Astrocyte (in vitro differentiated cells and primary cell): ENCODE data around the gene MAP7D1.

Source experiments
- EZH2 ChIP-seq: IDR thresholded peaks from 2 replicates; pipeline ENCODE4 v1.6.1; 2012; ENCODE audit warnings: mild to moderate bottlenecking, low read length, inconsistent platforms; ENCODE audit not compliant: insufficient read depth
- TF ChIP-seq, protein P1 (sequence below): IDR thresholded peaks from 2 replicates; pipeline ENCODE4 v1.5.1; 2011; ENCODE audit warnings: low read depth, mild to moderate bottlenecking, inconsistent platforms, low read length, moderate library complexity; ENCODE audit not compliant: insufficient read depth

DNA sequence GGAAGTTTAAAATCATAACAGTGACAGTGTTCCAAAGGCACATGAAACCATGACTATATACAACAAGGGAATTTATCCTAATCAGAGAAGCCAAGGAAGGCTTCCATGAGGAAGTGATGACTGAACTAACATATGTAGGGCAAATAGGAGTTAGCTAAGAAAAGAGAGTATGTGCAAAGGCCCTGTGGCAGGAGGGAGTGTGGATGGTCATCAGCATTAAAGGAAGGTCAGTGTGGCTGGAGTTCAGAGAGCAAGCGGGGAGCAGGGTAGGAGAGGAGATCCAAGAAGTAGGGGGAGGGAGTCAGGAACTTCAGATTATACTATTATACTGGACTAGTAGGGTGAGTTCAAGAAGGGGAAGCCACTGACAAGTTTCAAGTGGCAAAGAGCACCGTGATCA is 8.4 kb downstream of the MAP7D1 start:
- TF ChIP-seq, protein P1, sequence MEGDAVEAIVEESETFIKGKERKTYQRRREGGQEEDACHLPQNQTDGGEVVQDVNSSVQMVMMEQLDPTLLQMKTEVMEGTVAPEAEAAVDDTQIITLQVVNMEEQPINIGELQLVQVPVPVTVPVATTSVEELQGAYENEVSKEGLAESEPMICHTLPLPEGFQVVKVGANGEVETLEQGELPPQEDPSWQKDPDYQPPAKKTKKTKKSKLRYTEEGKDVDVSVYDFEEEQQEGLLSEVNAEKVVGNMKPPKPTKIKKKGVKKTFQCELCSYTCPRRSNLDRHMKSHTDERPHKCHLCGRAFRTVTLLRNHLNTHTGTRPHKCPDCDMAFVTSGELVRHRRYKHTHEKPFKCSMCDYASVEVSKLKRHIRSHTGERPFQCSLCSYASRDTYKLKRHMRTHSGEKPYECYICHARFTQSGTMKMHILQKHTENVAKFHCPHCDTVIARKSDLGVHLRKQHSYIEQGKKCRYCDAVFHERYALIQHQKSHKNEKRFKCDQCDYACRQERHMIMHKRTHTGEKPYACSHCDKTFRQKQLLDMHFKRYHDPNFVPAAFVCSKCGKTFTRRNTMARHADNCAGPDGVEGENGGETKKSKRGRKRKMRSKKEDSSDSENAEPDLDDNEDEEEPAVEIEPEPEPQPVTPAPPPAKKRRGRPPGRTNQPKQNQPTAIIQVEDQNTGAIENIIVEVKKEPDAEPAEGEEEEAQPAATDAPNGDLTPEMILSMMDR = no peak
- TF ChIP-seq EZH2 = no peak
